ENCODE results near the gene TOX2.

DNA sequence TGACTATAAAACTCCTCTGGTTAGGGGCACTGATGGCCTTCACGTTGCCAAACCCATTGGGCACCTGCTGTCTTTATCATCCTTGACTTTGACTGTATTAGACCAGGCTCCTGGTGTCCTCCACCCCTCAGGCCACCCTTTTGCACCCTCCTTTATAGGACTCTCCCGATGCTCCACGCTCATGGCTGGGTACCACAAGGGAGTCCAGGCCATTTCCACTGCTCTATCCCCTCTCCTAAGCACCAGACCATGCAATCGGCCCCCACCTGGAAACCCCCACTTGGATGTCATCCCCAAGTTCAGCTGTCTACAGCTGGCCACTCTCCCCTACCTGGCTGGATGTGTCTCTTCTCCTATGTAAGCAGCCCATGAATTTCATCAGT is 115.2 kb downstream of the TOX2 start:
- TF ChIP-seq CTCF (conservative IDR thresholded peaks at IDR 0.05; ENCODE audit: low read depth, low read length) = no peak
- TF ChIP-seq RAD21 (IDR thresholded peaks at IDR 0.05; ENCODE audit: low read length) = no peak
- TF ChIP-seq POLR2A (IDR thresholded peaks at IDR 0.05; ENCODE audit: low read depth, low read length) = no peak
- no peak for TF ChIP-seq CEBPB (IDR thresholded peaks at IDR 0.05; ENCODE audit: low read depth, low read length)
- no peak for TF ChIP-seq SMC3 (IDR thresholded peaks at IDR 0.05; ENCODE audit: low read depth, low read length)
- TF ChIP-seq MAFK (IDR thresholded peaks at IDR 0.05; ENCODE audit: low read depth, low read length) = no peak
- no peak for TF ChIP-seq RFX5 (IDR thresholded peaks at IDR 0.05; ENCODE audit: low read depth, low read length)
- TF ChIP-seq ELK1 (IDR thresholded peaks at IDR 0.05; ENCODE audit: borderline replicate concordance, low read depth, low read length) = no peak

All from IMR-90 (cell line).